GM18870 (cell line): ENCODE results near the gene CHAF1B.
A peak's percentile ranks its signal among the peaks of the same experiment; 100 is the strongest.
"Not testable (repeated sequence)": the region's sequence is repeated elsewhere in the genome, so short reads cannot be mapped to it uniquely, and the experiment has no call there.

ENCODE experiments used
- ATAC-seq: cut with Tn5 transposase; IDR thresholded peaks from one replicate; pipeline ENCODE4 v1.9.1; 2021; ENCODE audit warnings: moderate library complexity; ENCODE audit not compliant: unreplicated experiment

The CHAF1B gene

GRCh38 chr21:36385233-36386030 is at the start of gene CHAF1B:
CHAF1B (plus strand) TSS chr21:36385392; CDS start chr21:36386137, 745 bp downstream.
- peak; percentile 55 for ATAC-seq

- no peak for ATAC-seq
These were observed 48.1 kb upstream of the CHAF1B start for GRCh38 chr21:36337099-36337509.

DNA sequence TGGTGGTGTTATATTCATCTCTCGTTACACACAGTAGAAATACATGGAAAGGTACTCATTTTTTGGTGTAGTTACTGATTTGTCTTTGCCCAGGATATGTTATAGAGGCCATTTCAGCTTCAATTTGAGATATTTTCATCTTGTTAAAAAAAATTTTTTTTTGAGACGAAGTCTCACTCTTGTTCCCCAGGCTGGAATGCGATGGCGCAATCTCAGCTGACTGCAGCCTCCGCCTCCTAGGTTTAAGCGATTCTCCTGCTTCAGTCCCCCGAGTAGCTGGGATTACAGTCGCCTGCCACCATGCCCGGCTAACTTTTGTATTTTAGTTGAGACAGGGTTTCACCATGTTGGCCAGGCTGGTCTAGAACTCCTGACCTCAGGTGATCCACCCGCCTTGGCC is 46.2 kb upstream of the CHAF1B start:
- ATAC-seq, result no peak

- ATAC-seq, result not testable (repeated sequence)
These were observed 42.6 kb upstream of the CHAF1B start for GRCh38 chr21:36342581-36342980.

DNA sequence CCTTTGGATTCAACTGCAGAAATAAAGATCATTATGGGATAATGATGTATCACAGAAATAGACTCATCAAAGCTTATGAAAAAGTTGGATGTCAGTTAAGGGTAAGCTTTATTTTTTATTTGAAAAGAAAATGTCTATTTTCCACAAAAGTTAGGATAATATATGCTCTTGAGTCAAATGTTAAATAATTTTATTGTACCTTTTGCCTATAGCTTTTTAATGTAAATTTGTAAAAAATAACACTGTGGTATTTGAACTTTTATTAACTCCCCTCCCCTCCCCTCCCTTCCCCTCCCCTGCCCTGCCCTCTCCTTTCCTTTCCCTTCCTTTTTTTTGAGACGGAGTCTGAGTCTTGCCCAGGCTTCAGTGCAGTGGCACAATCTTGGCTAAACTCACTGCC is 40.3 kb upstream of the CHAF1B start:
- ATAC-seq, result no peak

GRCh38 chr21:36347278-36347961 is 37.8 kb upstream of the CHAF1B start:
- no peak for ATAC-seq

DNA sequence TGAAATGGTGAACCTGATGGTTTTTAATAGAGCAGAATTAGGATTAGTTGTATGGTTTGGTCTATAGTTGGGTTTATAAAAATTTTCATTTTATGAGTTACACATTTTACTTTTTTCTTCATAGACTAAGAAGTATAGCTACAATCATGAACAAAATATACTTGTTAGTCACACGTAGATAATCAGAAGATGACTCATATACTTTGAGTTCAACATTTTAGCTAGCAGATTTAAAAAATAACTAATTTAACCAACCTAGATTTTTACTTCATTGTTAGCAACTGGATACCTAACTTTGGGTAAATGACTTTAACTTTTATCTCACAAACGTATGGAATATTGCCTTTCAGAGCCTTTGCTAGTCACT is 37.2 kb upstream of the CHAF1B start:
- ATAC-seq, result no peak

DNA sequence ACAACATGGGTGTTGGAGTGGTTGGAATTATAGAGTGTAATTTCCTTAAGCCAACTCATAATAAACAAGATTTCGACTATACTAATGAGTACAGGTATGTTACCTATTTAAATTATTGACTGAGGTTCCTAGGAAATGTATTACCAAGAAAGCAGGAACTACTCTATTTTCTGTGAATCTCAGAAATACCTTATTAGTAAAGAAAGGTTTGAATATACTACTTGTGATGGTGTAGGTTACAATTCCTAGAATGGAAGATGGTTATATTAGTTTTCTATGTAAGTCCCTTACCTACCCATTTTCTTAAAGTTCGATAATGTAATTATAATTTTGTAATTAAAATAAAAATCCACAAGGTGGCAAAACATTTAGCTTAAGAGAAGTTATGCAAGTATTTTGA is 35.9 kb upstream of the CHAF1B start:
- no peak for ATAC-seq

- ATAC-seq, result no peak
These were observed 34.8 kb upstream of the CHAF1B start for GRCh38 chr21:36350282-36350910.

- ATAC-seq, result no peak
These were observed 30.1 kb upstream of the CHAF1B start for GRCh38 chr21:36354918-36355680.

- ATAC-seq, result no peak
These were observed 29.3 kb upstream of the CHAF1B start for GRCh38 chr21:36355868-36356267.

DNA sequence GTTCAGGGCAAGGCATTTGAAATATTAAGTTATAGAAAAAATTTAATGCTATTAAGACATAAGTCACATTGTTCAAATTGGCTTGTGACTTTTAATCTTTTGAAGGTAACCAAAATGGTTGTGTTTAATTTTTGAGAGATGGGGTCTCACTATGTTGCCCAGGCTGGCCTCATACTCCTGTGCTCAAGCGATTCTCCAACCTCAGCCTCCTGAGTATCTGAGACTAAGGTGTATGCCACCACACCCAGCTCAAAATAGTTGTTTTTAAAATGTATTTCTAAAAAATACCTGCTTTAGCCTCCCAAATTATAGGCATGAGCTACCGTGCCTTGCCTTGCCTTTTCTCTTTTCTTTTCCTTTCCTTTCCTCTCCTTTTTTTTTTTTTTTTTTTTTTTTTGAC is 26.0 kb upstream of the CHAF1B start:
- ATAC-seq, result no peak

DNA sequence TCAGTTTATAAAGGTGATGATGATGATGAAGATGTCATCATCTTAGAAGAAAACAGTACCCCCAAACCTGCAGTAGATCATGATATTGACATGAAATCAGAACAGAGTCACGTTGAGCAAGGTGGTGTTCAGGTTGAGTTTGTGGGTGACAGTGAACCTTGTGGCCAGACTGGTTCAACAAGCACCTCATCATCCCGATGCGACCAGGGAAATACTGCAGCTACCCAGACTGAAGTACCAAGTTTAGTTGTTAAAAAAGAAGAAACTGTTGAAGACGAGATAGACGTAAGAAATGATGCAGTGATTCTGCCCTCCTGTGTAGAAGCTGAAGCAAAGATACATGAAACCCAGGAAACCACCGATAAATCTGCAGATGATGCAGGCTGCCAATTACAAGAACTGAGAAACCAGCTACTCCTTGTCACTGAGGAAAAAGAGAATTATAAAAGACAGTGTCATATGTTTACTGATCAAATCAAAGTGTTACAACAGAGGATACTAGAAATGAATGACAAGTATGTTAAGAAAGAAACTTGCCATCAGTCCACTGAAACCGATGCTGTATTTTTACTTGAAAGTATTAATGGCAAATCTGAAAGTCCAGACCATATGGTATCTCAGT is 16.0 kb upstream of the CHAF1B start:
- no peak for ATAC-seq

DNA sequence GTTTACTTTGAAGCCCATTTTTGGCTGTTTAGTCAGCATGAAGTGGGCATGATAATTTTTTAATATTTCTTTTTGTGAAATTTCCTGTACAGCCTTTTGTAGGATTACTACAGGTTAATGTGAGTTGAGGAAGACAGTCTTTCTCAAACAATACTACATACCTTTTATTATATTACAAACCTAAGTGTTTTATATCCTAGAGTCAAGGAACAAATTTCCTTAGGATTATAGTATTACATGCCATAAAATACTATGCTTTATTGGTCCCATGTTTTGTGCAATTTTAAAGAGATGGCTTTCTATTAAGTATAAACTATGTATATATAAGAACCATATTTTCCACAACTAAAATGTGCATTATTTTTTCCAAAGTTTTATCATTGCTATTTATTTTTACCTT is 9.2 kb upstream of the CHAF1B start:
- ATAC-seq, result no peak

GRCh38 chr21:36377391-36377842 is 7.8 kb upstream of the CHAF1B start:
- no peak for ATAC-seq

DNA sequence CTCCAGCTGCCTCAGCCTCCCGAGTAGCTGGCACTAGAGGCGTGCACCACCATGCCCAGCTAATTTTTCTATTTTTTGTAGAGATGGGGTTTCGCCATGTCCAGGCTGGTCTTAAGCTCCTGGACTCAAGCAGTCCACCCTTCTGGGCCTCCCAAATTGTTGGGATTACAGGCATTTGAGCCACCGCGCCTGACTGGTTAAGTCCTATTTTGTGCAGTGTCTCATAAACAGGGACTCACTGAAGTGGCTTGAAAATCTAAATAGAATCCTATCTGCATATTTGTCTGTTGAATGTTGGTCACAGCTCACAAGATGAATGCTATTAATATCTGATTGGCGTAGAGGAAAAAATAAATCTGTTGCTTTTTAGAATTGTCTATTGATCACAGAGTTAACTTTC is 5.9 kb upstream of the CHAF1B start:
- no peak for ATAC-seq

DNA sequence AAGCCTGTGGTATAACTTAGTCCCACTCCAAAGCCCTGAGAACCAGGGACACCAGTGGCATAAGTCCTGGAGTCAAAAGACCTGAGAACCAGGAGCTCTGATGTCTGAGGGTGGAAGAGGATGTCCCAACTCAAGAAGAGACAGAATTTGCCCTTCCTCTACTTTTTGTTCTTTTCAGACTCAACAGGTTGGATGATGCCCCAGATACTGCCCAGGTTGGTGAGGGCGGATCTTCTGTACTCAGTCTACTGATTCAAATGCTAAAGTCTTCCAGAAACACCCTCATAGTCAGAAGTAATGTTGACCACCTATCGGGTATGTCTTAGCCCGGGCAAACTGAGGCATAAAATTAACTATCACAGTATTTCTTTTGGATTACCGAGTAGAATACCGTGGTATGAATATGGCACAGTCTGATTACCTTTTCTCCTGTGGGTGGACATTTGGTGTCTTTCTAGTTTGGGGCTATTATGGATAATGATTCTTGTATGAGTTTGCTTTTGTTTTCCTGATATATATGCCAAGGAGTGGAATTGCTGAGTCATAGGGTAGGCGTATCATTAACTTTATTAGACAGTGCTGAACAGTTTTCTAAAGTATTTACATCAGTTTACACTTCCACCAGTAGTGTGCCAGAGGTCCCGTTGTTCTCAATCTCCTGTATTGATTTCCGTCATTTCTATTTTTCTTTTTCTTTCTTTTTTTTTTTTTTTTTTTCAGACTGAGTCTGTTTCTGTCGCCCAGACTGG is 3.2 kb upstream of the CHAF1B start:
- no peak for ATAC-seq

GRCh38 chr21:36382722-36383121 is 2.5 kb upstream of the CHAF1B start:
- ATAC-seq, result not testable (repeated sequence)

GRCh38 chr21:36384885-36385232 is 333 bp upstream of the CHAF1B start:
- ATAC-seq, result peak; percentile 17

DNA sequence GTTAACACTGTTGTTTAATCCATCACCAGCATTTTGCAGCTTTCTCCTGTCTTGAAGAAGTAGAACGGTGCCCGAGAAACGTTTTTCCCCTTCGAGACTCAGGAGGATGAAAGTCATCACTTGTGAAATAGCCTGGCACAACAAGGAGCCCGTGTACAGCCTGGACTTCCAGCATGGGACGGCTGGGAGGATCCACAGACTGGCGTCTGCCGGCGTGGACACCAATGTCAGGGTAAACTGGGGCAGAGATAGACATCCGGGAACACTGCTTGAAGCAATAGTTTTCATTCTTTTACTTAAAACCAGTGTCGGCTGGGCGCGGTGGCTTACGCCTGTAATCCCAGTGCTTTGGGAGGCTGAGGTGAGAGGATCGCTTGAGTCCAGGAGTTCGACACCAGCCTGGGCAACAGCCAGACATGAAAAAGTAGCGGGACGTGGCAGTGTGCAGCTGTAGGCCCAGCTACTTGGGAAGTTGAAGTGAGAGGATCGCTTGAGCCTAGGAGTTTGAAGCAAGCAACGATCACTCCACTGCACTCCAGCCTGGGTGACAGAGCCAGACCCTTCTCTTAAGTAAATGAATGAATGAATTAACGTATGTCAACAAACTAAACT is 945 bp downstream of the CHAF1B start:
- ATAC-seq, result no peak
